GM18909 (cell line): Measurements from ENCODE around the gene STARD9.
"Not testable (repeated sequence)": the region's sequence is repeated elsewhere in the genome, so short reads cannot be mapped to it uniquely, and the experiment has no call there.

Experiments
- ATAC-seq: cut with Tn5 transposase; IDR thresholded peaks from one replicate; pipeline ENCODE4 v1.9.1; 2021; ENCODE audit warnings: mild to moderate bottlenecking; ENCODE audit not compliant: unreplicated experiment, poor library complexity

Gene STARD9

GRCh38 chr15:42621996-42622925, 46.9 kb downstream of the STARD9 start:
- ATAC-seq = no peak

GRCh38 chr15:42623951-42624350, 48.5 kb downstream of the STARD9 start:
- no peak for ATAC-seq

- ATAC-seq = no peak
These were observed 52.1 kb downstream of the STARD9 start for GRCh38 chr15:42627485-42627884.

GRCh38 chr15:42628761-42629160, 53.4 kb downstream of the STARD9 start:
- no peak for ATAC-seq

- no peak for ATAC-seq
These were observed 56.8 kb downstream of the STARD9 start for GRCh38 chr15:42632105-42632675.

- ATAC-seq = no peak
These were observed 64.7 kb downstream of the STARD9 start for GRCh38 chr15:42640109-42640508.

GRCh38 chr15:42650208-42651066, 75.0 kb downstream of the STARD9 start:
- ATAC-seq = peak; percentile 67

GRCh38 chr15:42665827-42666226, 90.4 kb downstream of the STARD9 start:
- ATAC-seq = no peak

- ATAC-seq = no peak
These were observed 92.4 kb downstream of the STARD9 start for GRCh38 chr15:42667855-42668254.

GRCh38 chr15:42670451-42670850, 95.0 kb downstream of the STARD9 start:
- ATAC-seq = no peak

GRCh38 chr15:42672444-42672843, 97.0 kb downstream of the STARD9 start:
- ATAC-seq = no peak

GRCh38 chr15:42674472-42674871, 99.1 kb downstream of the STARD9 start:
- ATAC-seq = no peak

GRCh38 chr15:42675021-42675420, 99.6 kb downstream of the STARD9 start:
- ATAC-seq = no peak

GRCh38 chr15:42679285-42680141, 104.1 kb downstream of the STARD9 start:
- ATAC-seq = no peak

GRCh38 chr15:42680142-42680482, 104.7 kb downstream of the STARD9 start:
- ATAC-seq = not testable (repeated sequence)

GRCh38 chr15:42681119-42681518, 105.7 kb downstream of the STARD9 start:
- no peak for ATAC-seq

- ATAC-seq = no peak
These were observed 110.9 kb downstream of the STARD9 start for GRCh38 chr15:42686281-42686680.

GRCh38 chr15:42687740-42688139, 112.3 kb downstream of the STARD9 start:
- ATAC-seq = no peak

GRCh38 chr15:42688301-42688700, 112.9 kb downstream of the STARD9 start:
- no peak for ATAC-seq

- ATAC-seq = no peak
These were observed 115.9 kb downstream of the STARD9 start for GRCh38 chr15:42691308-42691707.
